Glutamatergic neuron (in vitro differentiated cells): ENCODE data around the gene SLC12A4. TPM values are rescaled to one million over a fixed set of nuclear protein-coding genes. Genes with fewer than 3 reads are reported as not detected.
A peak's percentile ranks its signal among the peaks of the same experiment; 100 is the strongest.

Experiments
- DNase-seq: peaks from one replicate; pipeline ENCODE4 v3.0.0; 2022
- H3K27ac Mint-ChIP-seq: one replicate; pipeline ENCODE4 v1.8.0; 2020; ENCODE audit warnings: mild to moderate bottlenecking, mixed read lengths, inconsistent platforms; ENCODE audit not compliant: unreplicated experiment
- H3K27me3 Mint-ChIP-seq: one replicate; pipeline ENCODE4 v1.8.0; 2020; ENCODE audit warnings: mild to moderate bottlenecking, moderate library complexity, mixed read lengths, inconsistent platforms; ENCODE audit not compliant: unreplicated experiment
- H3K36me3 Mint-ChIP-seq: one replicate; pipeline ENCODE4 v1.8.0; 2020; ENCODE audit warnings: mild to moderate bottlenecking, mixed read lengths, inconsistent platforms; ENCODE audit not compliant: unreplicated experiment
- H3K4me1 Mint-ChIP-seq: one replicate; pipeline ENCODE4 v1.8.0; 2020; ENCODE audit warnings: mild to moderate bottlenecking, low read depth, mixed read lengths, inconsistent platforms; ENCODE audit not compliant: unreplicated experiment
- H3K4me3 Mint-ChIP-seq: one replicate; pipeline ENCODE4 v1.8.0; 2020; ENCODE audit warnings: mild to moderate bottlenecking, mixed read lengths, inconsistent platforms; ENCODE audit not compliant: unreplicated experiment
- H3K9me3 Mint-ChIP-seq: one replicate; pipeline ENCODE4 v1.8.0; 2020; ENCODE audit warnings: mild to moderate bottlenecking, moderate library complexity, mixed read lengths, inconsistent platforms; ENCODE audit not compliant: unreplicated experiment
- total RNA-seq: library from RNA; stranded (reverse); fragmentation: NEBNext Ultra II Directional; extraction: Animal tissue kit (Norgen Biotek cat#: 25700); gene quantifications from one replicate; pipeline ENCODE4 v1.2.1, GENCODE V29; 2021; ENCODE audit not compliant: unreplicated experiment
- TF ChIP-seq, protein P1 (sequence below): fragments of 200-600 bp; sonication (generic); IDR thresholded peaks from one replicate; pipeline ENCODE4 v1.5.0; 2021; ENCODE audit not compliant: partially characterized antibody, unreplicated experiment

Gene SLC12A4
- total RNA-seq, 1 donor from 2014 or later: 19.9 TPM

DNA sequence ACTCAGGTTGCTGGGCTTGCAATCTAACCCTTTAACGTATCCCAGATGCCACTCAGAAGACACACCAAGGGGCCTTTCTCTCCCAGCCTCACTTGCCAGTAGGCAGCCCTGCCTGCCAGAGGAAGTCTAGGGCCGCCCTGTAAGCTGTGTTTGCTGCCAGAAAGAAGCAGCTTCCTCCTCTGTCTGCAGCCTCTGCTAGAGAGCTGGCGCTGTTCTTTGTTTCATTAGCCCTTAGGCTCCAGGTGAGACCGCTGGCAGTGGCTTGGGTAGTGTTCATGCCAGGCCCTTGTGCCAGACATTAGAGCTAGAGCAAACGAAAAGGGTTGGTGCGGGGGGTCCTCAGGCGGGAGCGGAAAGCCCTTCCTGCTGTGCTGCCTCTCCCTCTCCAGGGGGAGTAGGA is 45.7 kb downstream of the SLC12A4 start:
- H3K4me1 Mint-ChIP-seq: peaks cover 15% of the 10 kb centered on the region
- peak overlapping the region; percentile 22 for H3K27ac Mint-ChIP-seq
- H3K9me3 Mint-ChIP-seq: peaks cover 3% of the 10 kb centered on the region
- peaks cover 4% of the 10 kb centered on the region for H3K27me3 Mint-ChIP-seq
- no peaks in the 10 kb centered on the region for H3K36me3 Mint-ChIP-seq
- no peak for DNase-seq
- no peak overlapping the region for H3K4me3 Mint-ChIP-seq
- TF ChIP-seq, protein P1, sequence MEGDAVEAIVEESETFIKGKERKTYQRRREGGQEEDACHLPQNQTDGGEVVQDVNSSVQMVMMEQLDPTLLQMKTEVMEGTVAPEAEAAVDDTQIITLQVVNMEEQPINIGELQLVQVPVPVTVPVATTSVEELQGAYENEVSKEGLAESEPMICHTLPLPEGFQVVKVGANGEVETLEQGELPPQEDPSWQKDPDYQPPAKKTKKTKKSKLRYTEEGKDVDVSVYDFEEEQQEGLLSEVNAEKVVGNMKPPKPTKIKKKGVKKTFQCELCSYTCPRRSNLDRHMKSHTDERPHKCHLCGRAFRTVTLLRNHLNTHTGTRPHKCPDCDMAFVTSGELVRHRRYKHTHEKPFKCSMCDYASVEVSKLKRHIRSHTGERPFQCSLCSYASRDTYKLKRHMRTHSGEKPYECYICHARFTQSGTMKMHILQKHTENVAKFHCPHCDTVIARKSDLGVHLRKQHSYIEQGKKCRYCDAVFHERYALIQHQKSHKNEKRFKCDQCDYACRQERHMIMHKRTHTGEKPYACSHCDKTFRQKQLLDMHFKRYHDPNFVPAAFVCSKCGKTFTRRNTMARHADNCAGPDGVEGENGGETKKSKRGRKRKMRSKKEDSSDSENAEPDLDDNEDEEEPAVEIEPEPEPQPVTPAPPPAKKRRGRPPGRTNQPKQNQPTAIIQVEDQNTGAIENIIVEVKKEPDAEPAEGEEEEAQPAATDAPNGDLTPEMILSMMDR: no peak

DNA sequence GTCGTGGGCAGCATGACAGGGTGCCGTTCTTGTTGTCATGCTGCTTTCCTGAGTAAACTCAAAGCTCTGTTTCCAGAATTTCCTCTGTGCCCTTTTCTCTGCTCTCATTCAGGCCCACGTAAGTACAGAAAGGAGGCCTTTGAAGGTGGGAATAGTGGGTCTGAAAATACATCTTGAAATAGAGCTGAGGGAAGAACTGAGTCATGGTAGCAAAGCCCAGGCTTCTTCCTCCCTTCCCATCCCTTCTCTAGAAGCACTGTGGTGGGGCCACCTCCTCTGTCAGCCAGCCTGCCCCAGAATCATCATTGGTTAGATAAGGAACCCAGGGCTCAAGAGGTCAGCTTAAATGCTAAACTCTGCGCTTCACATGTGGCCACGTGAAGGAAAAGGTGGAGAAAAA is 46.2 kb downstream of the SLC12A4 start:
- no peak overlapping the region for H3K27ac Mint-ChIP-seq
- H3K4me1 Mint-ChIP-seq: peaks cover 20% of the 10 kb centered on the region
- H3K27me3 Mint-ChIP-seq: peaks cover 4% of the 10 kb centered on the region
- H3K9me3 Mint-ChIP-seq: peaks cover 6% of the 10 kb centered on the region
- TF ChIP-seq, protein P1: no peak
- DNase-seq: no peak
- no peak overlapping the region for H3K4me3 Mint-ChIP-seq
- H3K36me3 Mint-ChIP-seq: no peaks in the 10 kb centered on the region

DNA sequence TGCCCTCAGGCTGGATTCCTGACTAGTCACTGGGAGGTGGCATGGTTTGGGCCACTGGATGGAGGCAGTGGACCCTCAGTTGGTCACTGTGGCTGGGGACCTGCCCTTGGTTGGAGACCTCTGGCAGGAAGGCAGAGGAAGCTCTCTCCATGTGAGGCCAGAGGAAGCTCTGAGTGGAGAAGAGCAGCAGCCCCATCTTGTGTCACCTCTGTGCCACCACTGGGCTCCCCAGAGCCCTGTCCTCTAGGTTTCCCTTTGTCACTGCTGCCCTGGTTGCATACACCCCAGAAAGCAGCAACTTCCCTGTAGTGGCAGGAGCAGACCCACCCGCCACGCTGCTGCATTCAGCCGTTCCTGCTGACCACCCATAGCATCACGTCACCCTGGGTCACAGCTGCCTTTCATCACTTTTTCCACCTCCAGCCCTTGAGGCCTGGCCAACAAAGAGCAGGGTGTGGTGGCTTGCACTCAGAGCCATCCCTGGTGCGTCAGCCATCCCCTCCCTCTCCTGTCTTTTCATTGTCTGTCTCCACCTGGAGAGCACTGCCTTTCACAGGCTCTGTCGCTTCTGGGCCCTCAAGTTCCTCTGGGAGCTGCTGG is 48.7 kb downstream of the SLC12A4 start:
- no peak overlapping the region for H3K4me3 Mint-ChIP-seq

DNA sequence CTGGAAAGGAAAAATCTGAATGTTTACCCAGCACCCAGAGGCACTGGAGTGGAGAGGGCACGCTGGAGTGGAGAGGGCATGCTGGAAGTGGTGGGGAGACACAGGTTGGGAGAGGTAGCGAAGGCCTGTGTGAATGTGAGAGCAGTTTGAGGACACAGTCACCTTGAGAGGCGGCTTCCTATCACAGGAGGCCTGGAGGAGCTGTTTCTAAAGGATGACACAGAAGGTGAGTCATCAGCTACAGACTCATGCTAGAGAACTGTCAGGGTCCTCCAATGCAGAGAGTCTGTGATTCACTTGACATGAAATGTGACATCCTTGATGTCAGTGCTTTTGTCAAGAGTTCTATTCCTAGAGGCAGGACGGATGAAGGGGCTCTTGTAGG is 50.6 kb downstream of the SLC12A4 start:
- Mint-ChIP-seq H3K27ac (peak overlapping the region; percentile 75), H3K27me3 (peaks cover 6% of the 10 kb centered on the region)
- DNase-seq: no peak

More for the DNA sequence above, 48.7 kb downstream of the SLC12A4 start:
- Mint-ChIP-seq H3K36me3 (no peaks in the 10 kb centered on the region), H3K9me3 (peaks cover 6% of the 10 kb centered on the region), H3K27me3 (peaks cover 4% of the 10 kb centered on the region), H3K27ac (no peak overlapping the region), H3K4me1 (peaks cover 15% of the 10 kb centered on the region)
- TF ChIP-seq, protein P1: no peak
- no peak for DNase-seq

DNA sequence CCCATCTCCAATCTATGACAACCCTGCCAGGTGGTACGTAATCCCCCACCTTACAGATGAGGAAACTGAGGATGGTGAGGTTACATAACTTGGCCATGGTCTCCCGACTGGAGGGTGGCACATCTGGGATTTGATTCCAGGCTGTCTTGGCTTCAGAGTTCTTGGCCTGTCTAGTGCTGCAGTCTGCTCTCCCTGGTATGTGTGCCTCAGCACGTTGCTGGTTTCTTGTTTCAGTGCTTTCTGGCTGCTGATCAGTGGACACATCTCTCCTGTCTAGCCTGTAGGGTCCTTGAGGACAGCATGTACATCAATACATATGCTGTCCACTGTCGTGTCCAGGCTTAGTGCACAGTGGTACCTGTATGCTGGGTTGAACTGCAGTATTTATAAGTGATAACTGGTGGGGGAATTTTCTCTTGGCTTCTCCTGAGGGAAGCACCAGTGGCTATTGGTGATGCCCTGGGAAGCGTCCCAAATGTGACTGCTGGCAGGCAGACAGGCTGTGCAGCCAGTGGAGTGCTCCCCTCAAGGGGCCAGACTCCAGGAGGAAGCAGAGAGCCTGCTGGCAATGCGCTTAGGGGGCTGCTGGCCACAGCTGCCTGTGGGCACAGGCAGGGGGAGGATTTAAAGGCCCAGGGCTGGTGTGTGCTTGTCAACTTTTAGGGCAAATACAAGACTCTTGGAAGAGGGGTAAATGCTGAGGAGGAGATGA is 51.1 kb downstream of the SLC12A4 start:
- Mint-ChIP-seq H3K4me3 (peak overlapping the region; percentile 26), H3K4me1 (peaks cover 16% of the 10 kb centered on the region), H3K27me3 (peaks cover 6% of the 10 kb centered on the region), H3K36me3 (no peaks in the 10 kb centered on the region), H3K9me3 (peaks cover 6% of the 10 kb centered on the region), H3K27ac (peak overlapping the region; percentile 75)
- DNase-seq: peak; percentile 55
- TF ChIP-seq, protein P1: no peak

More for the DNA sequence above, 50.6 kb downstream of the SLC12A4 start:
- H3K4me3 Mint-ChIP-seq: peak overlapping the region; percentile 26
- TF ChIP-seq, protein P1: no peak
- no peaks in the 10 kb centered on the region for H3K36me3 Mint-ChIP-seq
- H3K9me3 Mint-ChIP-seq: peaks cover 6% of the 10 kb centered on the region
- peaks cover 16% of the 10 kb centered on the region for H3K4me1 Mint-ChIP-seq
